Head of caudate nucleus (tissue), 42 donors: ENCODE data around the gene PASK.
"Not testable (repeated sequence)": the region's sequence is repeated elsewhere in the genome, so short reads cannot be mapped to it uniquely, and the experiment has no call there.

Experiments used
- DNase-seq, 42 donors: peaks; one replicate each; pipeline versions ENCODE4 v3.0.0 to v3.0.0-alpha.2; 2020 to 2021; ENCODE audit warnings: mixed read lengths in 7 of 42
- intact Hi-C: fragments of 100-400 bp; cut with DNase I; formaldehyde crosslinking; loops from one replicate; pipeline ENCODE4 v1.15.0; 2022

PASK gene

GRCh38 chr2:241148891-241149674 is at the start of gene PASK:
TSS of gene PASK (minus strand) at chr2:241149472. CDS start at chr2:241143032, 6,440 bp downstream.
- DNase-seq, result peak; percentile 90 to 99 (median 97)
- intact Hi-C loops, result no loop called here

DNA sequence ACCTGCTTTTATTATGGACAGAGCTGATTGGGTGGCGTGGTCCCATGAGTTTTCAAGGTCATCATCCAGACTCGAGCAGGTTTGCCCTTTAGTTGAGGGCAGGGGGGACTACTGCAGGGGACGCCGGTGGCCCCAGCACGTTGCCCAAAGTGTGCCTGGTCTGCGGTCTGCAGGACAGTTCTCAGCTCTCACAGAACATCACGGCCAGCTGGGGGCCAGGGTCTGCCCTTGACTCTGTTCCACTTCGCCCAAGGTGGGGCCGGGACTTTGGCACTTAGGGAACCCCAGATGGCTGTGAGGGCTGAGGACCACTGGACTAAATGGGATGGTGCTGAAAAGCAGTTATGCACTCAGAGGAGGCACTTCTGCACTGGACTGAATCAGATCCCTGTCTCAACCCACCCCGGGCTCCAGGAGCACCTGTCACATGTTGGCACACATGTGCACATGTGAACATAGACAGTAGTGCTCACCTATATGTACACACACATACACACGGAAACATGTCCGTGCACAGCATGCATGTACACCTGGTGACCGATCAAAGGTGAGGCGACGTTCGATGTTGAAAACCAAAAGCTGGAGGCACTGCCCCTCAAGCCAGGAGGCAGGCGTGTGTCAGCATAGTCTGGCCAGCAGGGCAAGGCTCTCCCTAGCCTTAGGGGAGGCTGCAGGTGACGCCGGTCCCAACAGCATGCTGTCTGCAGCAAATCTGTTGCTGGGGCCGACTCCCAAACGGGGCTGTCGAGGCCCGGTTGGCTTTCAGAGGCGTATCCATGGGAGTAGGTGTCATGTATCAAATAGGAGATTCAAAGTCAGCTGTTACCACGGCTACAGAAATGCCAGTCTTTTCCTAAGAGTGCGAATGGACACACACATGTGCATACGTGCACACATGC is 49.4 kb upstream of the PASK start:
- intact Hi-C loops, result no loop called here
- DNase-seq, result no peak

- intact Hi-C loops, result no loop called here
These were observed 48.7 kb upstream of the PASK start for GRCh38 chr2:241197947-241198346.

DNA sequence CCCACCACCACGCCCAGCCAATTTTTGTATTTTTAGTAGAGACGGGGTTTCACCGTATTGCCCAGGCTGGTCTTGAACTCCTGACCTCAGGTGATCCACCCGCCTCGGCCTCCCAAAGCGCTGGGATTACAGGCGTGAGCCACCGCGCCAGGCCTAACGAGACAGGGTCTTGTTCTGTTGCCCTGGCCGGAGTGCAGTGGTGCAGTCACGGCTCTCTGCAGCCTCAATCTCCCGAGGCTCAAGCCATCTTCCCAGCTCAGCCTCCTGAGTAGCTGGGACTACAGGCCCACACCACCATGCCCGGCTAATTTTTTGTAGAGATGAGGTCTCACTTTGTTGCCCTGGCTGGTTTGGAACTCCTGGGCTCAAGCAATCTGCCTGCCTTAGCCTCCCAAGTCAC is 48.0 kb upstream of the PASK start:
- intact Hi-C loops, DNase-seq: not testable (repeated sequence)

More at GRCh38 chr2:241197947-241198346, 48.7 kb upstream of the PASK start:
- no peak for DNase-seq

DNA sequence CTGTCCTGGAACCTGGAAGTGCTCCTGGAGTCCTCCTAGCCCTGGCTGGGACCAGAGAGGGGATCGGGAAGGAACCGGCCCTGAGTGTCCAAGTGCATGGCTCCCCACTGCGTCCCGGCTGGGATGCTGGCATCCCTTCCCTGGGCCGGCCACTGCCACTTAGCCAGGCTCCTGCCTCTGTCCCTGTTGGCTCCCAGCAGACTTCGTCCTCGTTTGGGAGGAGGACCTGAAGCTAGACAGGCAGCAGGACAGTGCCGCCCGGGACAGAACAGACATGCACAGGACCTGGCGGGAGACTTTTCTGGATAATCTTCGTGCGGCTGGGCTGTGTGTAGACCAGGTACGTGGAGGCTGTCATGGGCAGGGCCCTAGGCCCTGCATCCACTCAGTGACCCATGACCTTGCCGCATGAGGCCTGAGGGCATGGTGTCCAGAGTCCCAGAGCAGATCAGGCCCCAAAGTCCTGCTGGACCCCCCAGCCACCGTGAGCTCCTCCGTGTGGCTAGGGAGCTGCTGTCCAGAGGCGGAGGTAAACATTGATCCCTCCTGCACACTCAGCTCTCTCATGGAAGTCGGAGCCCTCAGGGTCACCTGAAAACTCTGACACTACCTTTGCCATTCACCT is 46.3 kb upstream of the PASK start:
- DNase-seq, result no peak
- intact Hi-C loops, result no loop called here

DNA sequence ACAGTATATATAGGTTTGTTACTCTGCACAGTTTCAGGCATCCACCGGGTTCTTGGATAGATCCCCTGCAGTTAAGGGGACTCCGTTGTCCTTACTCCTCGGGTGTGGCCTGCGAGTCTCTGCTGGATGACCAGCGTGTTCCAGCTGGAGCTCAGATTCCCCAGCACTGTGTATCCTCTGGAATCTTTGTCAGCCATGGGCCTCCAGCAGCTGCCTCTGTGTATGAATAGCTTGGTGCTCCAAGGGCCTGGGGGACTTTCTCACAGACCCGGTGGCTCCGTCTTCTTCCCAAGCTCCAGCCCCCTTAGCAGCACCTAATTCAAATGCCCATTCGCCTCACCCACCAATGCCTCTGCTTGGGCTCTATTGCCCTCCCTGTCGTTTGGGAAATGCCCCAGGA is 45.5 kb upstream of the PASK start:
- no peak for DNase-seq
- intact Hi-C loops, result no loop called here

DNA sequence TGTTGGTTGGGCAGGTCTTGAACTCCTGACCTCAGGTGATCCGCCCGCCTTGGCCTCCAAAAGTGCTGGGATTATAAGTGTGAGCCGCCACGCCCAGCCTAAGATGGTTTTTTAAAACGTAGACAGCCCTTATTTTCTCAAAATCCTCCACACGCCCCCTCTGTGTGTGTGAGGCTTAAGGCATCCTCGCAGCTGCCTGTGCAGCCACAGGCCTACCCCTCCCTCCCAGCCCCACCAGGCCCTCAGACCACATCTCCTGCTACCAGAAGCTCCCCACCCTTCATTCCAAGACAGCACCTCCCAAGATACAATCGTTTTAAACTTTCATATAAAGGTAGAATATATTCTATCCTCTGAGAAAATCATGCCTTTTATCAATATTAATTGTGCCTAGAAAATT is 44.0 kb upstream of the PASK start:
- DNase-seq, result no peak

DNA sequence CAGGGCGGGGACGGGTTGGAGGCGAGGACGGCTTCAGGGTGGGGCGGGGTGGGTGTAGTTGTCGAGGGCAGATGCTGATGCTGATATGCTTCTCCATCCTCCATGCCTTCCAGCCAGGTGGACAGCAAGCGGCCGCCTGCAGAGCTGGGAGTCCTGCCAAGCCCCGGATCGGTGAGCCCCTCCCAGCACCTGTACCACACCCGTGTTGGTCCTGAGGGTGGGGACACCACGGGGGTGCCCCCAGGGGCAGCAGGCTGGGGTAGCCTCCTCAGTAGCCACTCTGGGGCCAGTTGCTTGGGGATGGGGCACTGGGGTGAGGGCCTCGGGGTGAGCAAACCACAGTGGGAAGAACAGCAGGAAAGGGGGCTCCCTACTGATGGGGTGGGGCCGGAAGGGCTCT is 41.8 kb upstream of the PASK start:
- no peak for DNase-seq
- intact Hi-C loops, result no loop called here

More for the DNA sequence above, 44.0 kb upstream of the PASK start:
- intact Hi-C loops, result no loop called here

DNA sequence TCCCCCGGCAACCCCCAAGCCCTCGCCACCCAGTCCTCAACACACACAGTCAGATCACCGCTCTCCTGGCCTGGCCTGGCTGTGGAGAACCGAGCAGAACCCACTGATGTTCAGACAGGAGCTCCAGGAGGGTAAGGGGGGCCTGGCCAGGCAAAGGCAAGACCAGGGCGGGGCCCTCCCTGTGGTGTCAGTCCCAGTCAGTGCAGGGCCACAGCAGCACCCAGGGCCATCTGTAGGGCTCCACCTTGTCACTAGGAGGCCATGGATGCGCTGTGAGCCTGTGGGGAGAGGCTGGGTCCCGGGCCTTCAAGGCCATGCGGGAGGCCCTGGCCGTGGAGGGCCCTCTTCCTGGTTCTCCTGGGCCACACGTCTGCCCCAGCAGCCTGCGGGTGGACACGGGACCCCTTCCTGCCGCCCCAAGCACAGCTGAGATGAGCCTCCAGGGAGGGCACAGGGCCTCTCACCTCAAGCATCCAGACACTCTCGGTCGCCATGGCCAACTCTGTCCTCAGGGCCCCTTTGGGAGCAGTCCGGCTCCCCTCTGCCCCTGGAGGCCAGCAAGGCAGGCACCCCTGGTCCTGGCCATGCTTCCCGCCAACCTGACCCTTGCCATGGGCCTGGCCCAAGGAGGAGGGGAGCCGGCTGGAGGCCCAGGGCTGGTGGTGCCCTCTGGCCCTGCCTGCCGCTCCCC is 41.2 kb upstream of the PASK start:
- intact Hi-C loops, result no loop called here
- DNase-seq, result no peak

DNA sequence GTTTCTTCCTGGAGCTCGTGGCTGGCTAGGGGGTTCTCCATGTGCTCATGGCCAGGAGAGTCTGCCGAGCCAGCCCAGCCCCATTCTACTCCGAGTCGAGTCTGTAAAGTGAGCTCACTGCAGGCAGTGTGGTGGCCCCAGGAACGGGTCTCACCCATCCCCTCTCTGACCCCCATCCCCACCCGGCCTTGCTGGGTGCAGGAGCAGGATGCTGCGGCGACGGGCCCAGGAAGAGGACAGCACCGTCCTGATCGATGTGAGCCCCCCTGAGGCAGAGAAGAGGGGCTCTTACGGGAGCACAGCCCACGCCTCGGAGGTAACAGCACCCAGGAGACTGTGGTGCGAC is 40.6 kb upstream of the PASK start:
- intact Hi-C loops, result no loop called here
- DNase-seq, result no peak

- DNase-seq, result no peak
- intact Hi-C loops, result no loop called here
These were observed 40.0 kb upstream of the PASK start for GRCh38 chr2:241189093-241189855.

GRCh38 chr2:241188361-241189092 is 39.3 kb upstream of the PASK start, which contains the start of gene ANO7:
TSS of gene ANO7 (plus strand) at chr2:241188677. CDS start at chr2:241190064, 1,387 bp downstream.
- intact Hi-C loops, result no loop called here
- no peak for DNase-seq

DNA sequence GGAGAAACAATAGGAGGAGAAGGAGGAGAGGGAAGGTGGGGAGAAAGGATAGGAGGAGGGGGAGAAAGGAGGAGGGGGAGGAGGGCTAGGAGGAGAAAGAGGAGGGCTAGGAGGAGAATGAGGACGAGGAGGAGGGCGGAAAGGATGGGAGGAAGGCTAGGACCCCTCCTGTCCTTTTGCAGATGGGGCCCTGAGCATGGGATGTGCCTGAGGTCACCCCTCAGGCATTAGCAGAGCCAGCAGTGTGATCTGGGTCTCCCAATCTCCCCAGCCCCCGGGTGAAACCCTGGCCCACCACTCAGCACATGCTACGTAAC is 38.6 kb upstream of the PASK start:
- intact Hi-C loops, result no loop called here
- DNase-seq, result no peak

- no peak for DNase-seq
- intact Hi-C loops, result no loop called here
These were observed 38.0 kb upstream of the PASK start for GRCh38 chr2:241187101-241187917.

- DNase-seq, result no peak
- intact Hi-C loops, result no loop called here
These were observed 36.7 kb upstream of the PASK start for GRCh38 chr2:241185961-241186360.

DNA sequence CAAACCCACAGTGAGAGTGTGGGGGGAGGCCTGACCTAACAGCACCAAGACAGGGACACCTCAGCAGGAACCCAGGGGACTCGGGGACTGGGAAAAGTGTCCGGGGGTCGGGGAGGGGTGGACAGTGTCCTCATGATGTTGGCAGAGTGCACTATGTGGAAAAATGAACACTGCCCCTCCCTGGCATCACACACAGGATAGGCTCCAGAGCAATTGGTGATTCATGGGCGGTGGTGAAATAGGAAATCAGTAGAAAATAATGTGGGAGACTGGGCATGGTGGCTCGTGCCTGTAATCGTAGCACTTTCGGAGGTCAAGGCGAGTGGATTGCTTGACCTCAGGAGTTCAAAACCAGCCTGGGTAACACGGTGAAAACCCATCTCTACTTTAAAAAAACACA is 35.6 kb upstream of the PASK start:
- no peak for DNase-seq
- intact Hi-C loops, result no loop called here

DNA sequence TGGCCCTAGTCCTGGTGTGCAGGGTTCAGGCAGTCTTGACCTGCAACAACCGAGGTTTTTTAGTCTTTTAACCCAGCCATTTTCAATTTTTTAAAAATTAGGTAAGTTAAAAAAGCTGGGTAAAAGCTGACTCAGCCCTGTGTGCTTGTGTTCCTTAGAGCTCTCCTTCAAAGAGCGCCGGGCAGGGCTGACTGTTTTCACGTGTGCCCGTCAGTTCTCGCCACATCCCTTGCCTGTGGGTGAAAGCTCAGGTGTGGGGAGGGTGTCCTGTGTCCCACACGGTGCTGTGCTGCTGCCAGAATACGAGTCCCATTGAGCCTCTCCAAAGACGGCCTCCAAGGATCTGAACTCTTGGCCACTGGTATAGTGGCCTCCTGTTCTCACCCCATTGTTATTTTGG is 33.9 kb upstream of the PASK start:
- peak in 9 of 42 donors; percentile 24 to 63 (median 51) for DNase-seq
- intact Hi-C loops, result no loop called here
